Spleen (tissue), 11 donors: ENCODE results near the gene UGT1A10. TPM values are rescaled to one million over a fixed set of nuclear protein-coding genes. Genes with fewer than 3 reads are reported as not detected.

Experiments
- DNase-seq: peaks from one replicate; pipeline ENCODE4 v3.0.0-alpha.2; 2020
- H3K27ac ChIP-seq, 8 donors: fragments of 200-600 bp; sonication (generic) in 7 of 8; 1 replicate in 4 of 8; 2 replicates in 4 of 8; pipeline versions ENCODE4 v1.5.0 to v1.8.0; 2016 to 2021; ENCODE audit warnings: inconsistent platforms in 4 of 8, mild to moderate bottlenecking in 4 of 8, moderate library complexity in 1 of 8
- H3K27me3 ChIP-seq, 7 donors: fragments of 200-600 bp; sonication (generic) in 6 of 7; replicated peaks in 1 of 7; 1 replicate in 4 of 7; 2 replicates in 3 of 7; pipeline versions ENCODE4 v1.5.0 to v1.8.0; 2016 to 2021; ENCODE audit warnings: inconsistent platforms in 3 of 7, mild to moderate bottlenecking in 1 of 7
- H3K36me3 ChIP-seq, 6 donors: fragments of 200-600 bp; sonication (generic) in 5 of 6; 1 replicate in 4 of 6; 2 replicates in 2 of 6; pipeline versions ENCODE4 v1.5.0 to v1.8.0; 2016 to 2021; ENCODE audit warnings: inconsistent platforms in 2 of 6
- H3K4me1 ChIP-seq, 6 donors: fragments of 200-600 bp; sonication (generic) in 5 of 6; 1 replicate in 3 of 6; 2 replicates in 3 of 6; pipeline versions ENCODE4 v1.5.0 to v1.8.0; 2016 to 2021; ENCODE audit warnings: inconsistent platforms in 3 of 6
- H3K4me3 ChIP-seq, 8 donors: fragments of 200-600 bp; sonication (generic) in 7 of 8; 1 replicate in 4 of 8; 2 replicates in 4 of 8; pipeline versions ENCODE4 v1.5.0 to v1.8.0; 2016 to 2021; ENCODE audit warnings: inconsistent platforms in 4 of 8, mild to moderate bottlenecking in 4 of 8, moderate library complexity in 2 of 8
- H3K9me3 ChIP-seq, 8 donors: fragments of 200-600 bp; sonication (generic) in 7 of 8; 1 replicate in 4 of 8; 2 replicates in 4 of 8; pipeline versions ENCODE4 v1.5.0 to v1.8.0; 2016 to 2021; ENCODE audit warnings: inconsistent platforms in 4 of 8
- CTCF ChIP-seq, 11 experiments: fragments of 200-600 bp in 7 of 11; fragments of 450-650 bp in 4 of 11; sonication (generic) in 4 of 11; IDR thresholded peaks in 8 of 11; conservative IDR thresholded peaks in 3 of 11; 1 replicate in 7 of 11; 2 replicates in 4 of 11; pipeline versions ENCODE4 v1.4.0 to v1.8.0; 2016 to 2021; ENCODE audit warnings: antibody characterized with exemption in 11 of 11, inconsistent platforms in 4 of 11, mild to moderate bottlenecking in 1 of 11
- POLR2A ChIP-seq, 3 donors: fragments of 450-650 bp; IDR thresholded peaks; one replicate each; pipeline ENCODE4 v1.5.1; 2017; ENCODE audit warnings: antibody characterized with exemption in 3 of 3, mild to moderate bottlenecking in 1 of 3
- POLR2AphosphoS5 ChIP-seq, 3 donors: sonication (generic); formaldehyde crosslinking; IDR thresholded peaks; one replicate each; pipeline ENCODE4 v1.5.1; 2017; ENCODE audit warnings: antibody characterized with exemption in 3 of 3
- WGBS, 5 donors: extraction: QIAGEN DNeasy Blood & Tissue Kit in 3 of 5; methylation state at CpG; one replicate each; pipeline versions ENCODE4 v1.1.5 to v1.1.7; 2013 to 2018; 5-methylcytosine and 5-hydroxymethylcytosine counted together
- intact Hi-C: fragments of 100-400 bp; cut with DNase I; formaldehyde crosslinking; loops from one replicate; pipeline ENCODE4 v1.15.0; 2023; ENCODE audit warnings: low total_unique reads
- polyA plus RNA-seq, 3 donors: library from polyadenylated mRNA; stranded (reverse); fragments of 200-250 nt; gene quantifications; one replicate each; pipeline ENCODE4 v1.2.1, GENCODE V29; 2013
- total RNA-seq, 7 donors: library from RNA; depleted of rRNA in 3 of 7; stranded (reverse); fragments of >200 nt in 3 of 7; fragmentation: NEBNext Ultra II Directional in 4 of 7; extraction: Animal tissue kit (Norgen Biotek cat#: 25700) in 4 of 7; gene quantifications; one replicate each; pipeline versions ENCODE4 v1.1.0 to v1.2.1, GENCODE V29; 2016 to 2021
- donor health status: healthy with polysubstance abuse.
- donor health status: DM: no; HTN: no; CAD: no; lungs with moderate emphysema.
- donor health status: DM: no; HTN: no; CAD: no.
- donor health status: Bipolar disorder and iron deficiency.
- donor health status: healthy.
- donor health status: DM: no; HTN: no; CAD: no.
- donor health status: DM: yes; HTN: yes; CAD: no.

UGT1A10 gene
- total and polyA plus RNA-seq, 10 donors = 0.03 TPM; not detected in 9

- no peak for DNase-seq
- TF ChIP-seq POLR2A (IDR thresholded peaks at IDR 0.05) = no peak
- no peak for TF ChIP-seq POLR2AphosphoS5 (IDR thresholded peaks at IDR 0.05)
- TF ChIP-seq CTCF (IDR thresholded peaks at IDR 0.05 in 8 of 11, conservative IDR thresholded peaks at IDR 0.05 in 3 of 11) = no peak
- intact Hi-C loops = no loop called here
Observed at GRCh38 chr2:233656443-233656842, 20.2 kb downstream of the UGT1A10 start.

GRCh38 chr2:233658610-233659009 is 22.4 kb downstream of the UGT1A10 start:
- no peak overlapping the region for H3K4me3 ChIP-seq

More at GRCh38 chr2:233656443-233656842, 20.2 kb downstream of the UGT1A10 start:
- Histone ChIP-seq H3K4me3 (no peak overlapping the region), H3K9me3 (no peaks in the 10 kb centered on the region), H3K4me1 (no peaks in the 10 kb centered on the region), H3K36me3 (no peaks in the 10 kb centered on the region), H3K27me3 (no peaks in the 10 kb centered on the region), H3K27ac (no peak overlapping the region)
- WGBS, 5 donors = 64 to 89% (median 77%) methylated on average over 10 of the region's 10 CpGs

GRCh38 chr2:233663911-233664310 is 27.7 kb downstream of the UGT1A10 start:
- H3K9me3 ChIP-seq = peaks cover 0 to 9% (median 0%) of the 10 kb centered on the region in 8 donors
- intact Hi-C loops = no loop called here

More at GRCh38 chr2:233658610-233659009, 22.4 kb downstream of the UGT1A10 start:
- no peak for TF ChIP-seq CTCF (IDR thresholded peaks at IDR 0.05 in 8 of 11, conservative IDR thresholded peaks at IDR 0.05 in 3 of 11)
- no peak for TF ChIP-seq POLR2A (IDR thresholded peaks at IDR 0.05)
- TF ChIP-seq POLR2AphosphoS5 (IDR thresholded peaks at IDR 0.05) = no peak
- no peaks in the 10 kb centered on the region for H3K36me3 ChIP-seq
- no peak overlapping the region for H3K27ac ChIP-seq
- intact Hi-C loops = no loop called here
- H3K9me3 ChIP-seq = no peaks in the 10 kb centered on the region
- H3K4me1 ChIP-seq = no peaks in the 10 kb centered on the region
- no peak for DNase-seq
- peaks cover 0 to 15% (median 0%) of the 10 kb centered on the region in 7 donors for H3K27me3 ChIP-seq

More at GRCh38 chr2:233663911-233664310, 27.7 kb downstream of the UGT1A10 start:
- WGBS, 5 donors = 38 to 66% (median 48%) methylated on average over 1 of the region's 1 CpG
- Histone ChIP-seq H3K4me1 (no peaks in the 10 kb centered on the region), H3K36me3 (no peaks in the 10 kb centered on the region), H3K27ac (no peak overlapping the region), H3K4me3 (no peak overlapping the region), H3K27me3 (peaks cover 0 to 15% (median 0%) of the 10 kb centered on the region in 7 donors)
- TF ChIP-seq CTCF (IDR thresholded peaks at IDR 0.05 in 8 of 11, conservative IDR thresholded peaks at IDR 0.05 in 3 of 11) (no peak), POLR2A (IDR thresholded peaks at IDR 0.05) (no peak), POLR2AphosphoS5 (IDR thresholded peaks at IDR 0.05) (no peak)
- no peak for DNase-seq
